AG10803 (cell line): ENCODE results near the gene DHX36.

Experiments used
- DNase-seq: peaks from one replicate; pipeline ENCODE4 v3.0.0; 2010; ENCODE audit warnings: low read depth
- H3K4me3 ChIP-seq: 2 replicates; pipeline ENCODE4 v1.5.1; 2011; ENCODE audit warnings: mild to moderate bottlenecking, low read length, control low read depth
- CTCF ChIP-seq: conservative IDR thresholded peaks from 2 replicates; pipeline ENCODE4 v1.5.1; 2011; ENCODE audit warnings: mild to moderate bottlenecking, low read length, control low read depth, inconsistent platforms

The DHX36 gene

GRCh38 chr3:154345422-154346122 is 21.3 kb upstream of the DHX36 start:
- H3K4me3 ChIP-seq: no peak overlapping the region
- no peak for DNase-seq
- no peak for TF ChIP-seq CTCF

GRCh38 chr3:154338570-154338969 is 14.3 kb upstream of the DHX36 start:
- DNase-seq: no peak
- TF ChIP-seq CTCF: no peak

GRCh38 chr3:154338008-154338407 is 13.7 kb upstream of the DHX36 start:
- no peak overlapping the region for H3K4me3 ChIP-seq
- no peak for DNase-seq
- no peak for TF ChIP-seq CTCF

More at GRCh38 chr3:154338570-154338969, 14.3 kb upstream of the DHX36 start:
- H3K4me3 ChIP-seq: no peak overlapping the region

- H3K4me3 ChIP-seq: no peak overlapping the region
- peak; percentile 68 for TF ChIP-seq CTCF
- DNase-seq: peak; percentile 50
Measured at GRCh38 chr3:154334973-154335420, 10.7 kb upstream of the DHX36 start.

- no peak for DNase-seq
- H3K4me3 ChIP-seq: no peak overlapping the region
- no peak for TF ChIP-seq CTCF
Measured at GRCh38 chr3:154327871-154328270, 3.6 kb upstream of the DHX36 start.

- no peak for DNase-seq
- H3K4me3 ChIP-seq: peak overlapping the region; percentile 69
- no peak for TF ChIP-seq CTCF
Measured at GRCh38 chr3:154324919-154325318, 632 bp upstream of the DHX36 start.
